Loucy (cell line): Measurements from ENCODE around the gene ARHGEF16.

ENCODE experiments used
- H2AFZ ChIP-seq: fragments of 200-600 bp; sonication (generic); 2 replicates; pipeline ENCODE4 v1.6.0; 2016; ENCODE audit warnings: antibody characterized with exemption, mild to moderate bottlenecking, low read length, moderate library complexity
- H3F3A ChIP-seq: fragments of 200-600 bp; 2 replicates; pipeline ENCODE4 v1.6.0; 2016; ENCODE audit warnings: antibody characterized with exemption, low read depth, mild to moderate bottlenecking
- H3K27me3 ChIP-seq: fragments of 200-600 bp; sonication (generic); 2 replicates; pipeline ENCODE4 v1.6.1; 2014; ENCODE audit warnings: low read length, mild to moderate bottlenecking; ENCODE audit not compliant: insufficient read depth, poor library complexity, severe bottlenecking
- H3K36me3 ChIP-seq: fragments of 200-600 bp; sonication (generic); 2 replicates; pipeline ENCODE4 v1.6.1; 2016; ENCODE audit warnings: low read length; ENCODE audit not compliant: insufficient read depth
- H3K4me1 ChIP-seq: fragments of 200-600 bp; sonication (generic); 2 replicates; pipeline ENCODE4 v1.5.1; 2014; ENCODE audit warnings: low read length, mild to moderate bottlenecking; ENCODE audit not compliant: insufficient read depth, poor library complexity, severe bottlenecking
- H3K4me2 ChIP-seq: fragments of 200-600 bp; sonication (generic); 2 replicates; pipeline ENCODE4 v1.6.0; 2014; ENCODE audit warnings: antibody characterized with exemption, low read length, low read depth, mild to moderate bottlenecking; ENCODE audit not compliant: poor library complexity, severe bottlenecking
- H3K4me3 ChIP-seq: fragments of 200-600 bp; sonication (generic); 2 replicates; pipeline ENCODE4 v1.5.1; 2014; ENCODE audit warnings: low read length, mild to moderate bottlenecking, mixed read lengths; ENCODE audit not compliant: poor library complexity, severe bottlenecking
- H3K79me2 ChIP-seq: fragments of 200-600 bp; sonication (generic); 2 replicates; pipeline ENCODE4 v1.6.1; 2014; ENCODE audit warnings: low read length; ENCODE audit not compliant: insufficient read depth
- H3K9ac ChIP-seq: fragments of 200-600 bp; sonication (generic); 2 replicates; pipeline ENCODE4 v1.6.0; 2014; ENCODE audit warnings: mild to moderate bottlenecking, low read depth, low read length, moderate library complexity; ENCODE audit not compliant: poor library complexity, severe bottlenecking
- H3K9me2 ChIP-seq: fragments of 200-600 bp; sonication (generic); replicated peaks from 2 replicates; pipeline ENCODE4 v1.6.1; 2016; ENCODE audit warnings: low read depth, low read length, mixed read lengths
- H3K9me3 ChIP-seq: fragments of 200-600 bp; sonication (generic); 2 replicates; pipeline ENCODE4 v1.6.1; 2014; ENCODE audit warnings: mild to moderate bottlenecking, antibody characterized with exemption, low read length, low read depth; ENCODE audit not compliant: insufficient read depth
- H4K20me1 ChIP-seq: fragments of 200-600 bp; sonication (generic); 2 replicates; pipeline ENCODE4 v1.6.0; 2014; ENCODE audit warnings: antibody characterized with exemption, low read length, mild to moderate bottlenecking; ENCODE audit not compliant: insufficient read depth, poor library complexity, severe bottlenecking
- EZH2phosphoT487 ChIP-seq: fragments of 200-600 bp; IDR thresholded peaks from 2 replicates; pipeline ENCODE4 v1.6.1; 2018; ENCODE audit warnings: antibody characterized with exemption, mild to moderate bottlenecking, moderate library complexity, borderline replicate concordance
- TF ChIP-seq, protein P1 (sequence below): fragments of 200-600 bp; sonication (generic); conservative IDR thresholded peaks from 2 replicates; pipeline ENCODE4 v1.5.1; 2014; ENCODE audit warnings: mild to moderate bottlenecking, antibody characterized with exemption, low read length

The ARHGEF16 gene

DNA sequence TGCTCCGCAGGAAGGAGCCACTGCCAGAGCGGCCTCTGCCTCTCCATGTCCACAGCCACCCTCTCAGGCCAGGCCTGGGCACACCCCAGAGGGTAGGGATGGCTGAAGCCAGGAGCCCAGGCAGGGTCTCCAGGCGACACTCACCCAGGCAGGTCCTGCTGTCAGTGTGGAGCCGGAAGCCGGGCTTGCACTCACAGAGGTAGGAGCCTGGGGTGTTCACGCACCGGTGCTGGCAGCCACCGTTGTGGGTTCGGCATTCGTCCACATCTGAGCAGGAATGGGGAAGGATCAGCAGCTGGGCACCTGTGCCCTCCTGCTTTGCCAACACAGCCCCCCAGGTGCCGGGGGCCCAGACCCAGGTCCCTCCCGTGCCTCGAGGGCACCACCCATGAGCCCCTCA is 69.5 kb downstream of the ARHGEF16 start:
- Histone ChIP-seq H3K79me2 (no peaks in the 10 kb centered on the region), H3K36me3 (no peaks in the 10 kb centered on the region), H3K4me1 (peaks cover 17% of the 10 kb centered on the region), H3K9me2 (no peaks in the 10 kb centered on the region), H3K27me3 (no peaks in the 10 kb centered on the region), H3K9ac (no peak overlapping the region), H4K20me1 (no peaks in the 10 kb centered on the region), H3K9me3 (no peaks in the 10 kb centered on the region), H3K4me3 (no peak overlapping the region), H3F3A (no peaks in the 10 kb centered on the region), H3K4me2 (no peak overlapping the region), H2AFZ (no peak overlapping the region)
- no peak for TF ChIP-seq EZH2phosphoT487
- TF ChIP-seq, protein P1, sequence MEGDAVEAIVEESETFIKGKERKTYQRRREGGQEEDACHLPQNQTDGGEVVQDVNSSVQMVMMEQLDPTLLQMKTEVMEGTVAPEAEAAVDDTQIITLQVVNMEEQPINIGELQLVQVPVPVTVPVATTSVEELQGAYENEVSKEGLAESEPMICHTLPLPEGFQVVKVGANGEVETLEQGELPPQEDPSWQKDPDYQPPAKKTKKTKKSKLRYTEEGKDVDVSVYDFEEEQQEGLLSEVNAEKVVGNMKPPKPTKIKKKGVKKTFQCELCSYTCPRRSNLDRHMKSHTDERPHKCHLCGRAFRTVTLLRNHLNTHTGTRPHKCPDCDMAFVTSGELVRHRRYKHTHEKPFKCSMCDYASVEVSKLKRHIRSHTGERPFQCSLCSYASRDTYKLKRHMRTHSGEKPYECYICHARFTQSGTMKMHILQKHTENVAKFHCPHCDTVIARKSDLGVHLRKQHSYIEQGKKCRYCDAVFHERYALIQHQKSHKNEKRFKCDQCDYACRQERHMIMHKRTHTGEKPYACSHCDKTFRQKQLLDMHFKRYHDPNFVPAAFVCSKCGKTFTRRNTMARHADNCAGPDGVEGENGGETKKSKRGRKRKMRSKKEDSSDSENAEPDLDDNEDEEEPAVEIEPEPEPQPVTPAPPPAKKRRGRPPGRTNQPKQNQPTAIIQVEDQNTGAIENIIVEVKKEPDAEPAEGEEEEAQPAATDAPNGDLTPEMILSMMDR = no peak

DNA sequence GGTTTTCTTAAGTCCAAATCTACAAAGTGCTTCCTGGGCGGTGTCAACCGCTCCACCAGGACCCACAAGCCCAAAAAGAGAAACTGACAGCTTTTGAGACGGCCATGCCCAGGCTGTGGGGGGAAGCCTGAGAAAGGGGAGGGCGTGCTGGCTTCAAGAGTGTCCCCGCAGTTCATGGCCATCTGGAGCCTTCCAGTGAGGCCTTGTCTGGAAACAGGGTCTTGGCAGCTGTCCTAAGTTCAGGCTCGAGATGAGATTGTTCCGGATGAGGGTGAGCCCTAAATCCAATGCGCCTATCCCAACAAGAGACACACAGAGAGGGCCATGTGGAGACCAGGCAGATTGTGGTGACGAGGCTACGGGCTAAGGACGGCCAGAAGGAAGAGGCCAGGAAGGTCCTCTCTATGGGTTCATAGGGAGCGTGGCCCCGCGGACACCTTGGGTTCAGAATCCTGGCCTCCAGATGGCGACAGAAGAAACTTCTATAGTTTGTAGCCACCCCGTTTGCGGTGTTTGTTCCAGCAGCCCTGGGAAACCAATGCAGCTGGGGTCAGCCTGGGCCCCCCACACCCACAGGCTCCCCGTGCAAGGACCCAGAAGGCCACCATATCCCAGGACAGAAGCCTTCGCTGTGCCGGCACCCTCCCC is 70.2 kb downstream of the ARHGEF16 start:
- Histone ChIP-seq H4K20me1 (no peaks in the 10 kb centered on the region), H2AFZ (no peak overlapping the region), H3K4me2 (no peak overlapping the region), H3K4me3 (no peak overlapping the region), H3K9ac (peak overlapping the region; percentile 4), H3K9me3 (no peaks in the 10 kb centered on the region), H3F3A (no peaks in the 10 kb centered on the region), H3K36me3 (no peaks in the 10 kb centered on the region), H3K27me3 (no peaks in the 10 kb centered on the region), H3K9me2 (no peaks in the 10 kb centered on the region), H3K79me2 (no peaks in the 10 kb centered on the region), H3K4me1 (peaks cover 17% of the 10 kb centered on the region)
- TF ChIP-seq, protein P1 = no peak
- no peak for TF ChIP-seq EZH2phosphoT487

DNA sequence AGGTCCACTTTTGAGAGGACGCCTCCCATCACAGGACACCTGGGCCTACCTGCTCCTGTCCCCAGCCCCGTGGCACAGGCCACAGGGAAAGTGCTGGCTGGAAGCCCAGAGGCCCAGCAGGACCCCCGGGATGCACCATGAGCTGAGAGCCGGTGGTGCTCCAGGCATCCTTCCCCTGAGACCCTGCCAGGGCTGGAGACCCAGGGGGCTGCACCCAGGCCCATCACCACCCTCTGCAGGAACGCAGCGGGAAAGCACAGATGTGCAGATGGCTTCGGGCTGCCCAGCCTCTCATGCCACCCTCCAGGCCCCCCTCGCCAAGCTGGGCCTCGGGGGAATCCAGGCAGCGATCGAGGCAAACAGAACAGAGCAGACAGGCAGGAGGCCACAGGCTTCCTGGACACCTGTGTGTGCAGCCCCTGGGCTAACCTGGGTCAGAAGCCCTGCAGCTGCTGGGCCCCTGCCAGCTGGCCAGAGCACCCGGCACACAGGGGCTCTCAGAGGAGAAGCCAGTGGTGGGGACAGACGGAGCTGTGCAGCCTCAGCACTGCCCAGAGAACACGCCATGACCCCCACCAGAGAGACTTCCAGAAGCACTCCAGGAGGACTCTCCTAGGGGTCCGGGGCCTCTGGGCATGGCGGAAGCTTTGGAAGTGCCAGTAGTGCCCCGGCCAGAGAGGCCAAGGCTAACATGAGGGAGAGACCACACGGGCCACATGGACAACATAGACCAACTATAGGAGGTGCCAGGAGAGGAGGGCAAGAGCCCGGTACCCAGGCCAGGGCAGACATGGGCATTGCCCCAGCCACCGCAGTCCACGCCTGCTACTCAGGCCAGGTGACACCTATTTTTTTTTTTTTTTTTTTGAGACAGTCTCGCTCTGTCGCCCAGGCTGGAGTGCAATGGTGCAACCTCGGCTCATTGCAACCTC is 71.4 kb downstream of the ARHGEF16 start:
- Histone ChIP-seq H3K9ac (peak overlapping the region; percentile 4), H2AFZ (no peak overlapping the region), H3K4me1 (peaks cover 21% of the 10 kb centered on the region), H3K79me2 (peaks cover 4% of the 10 kb centered on the region; the same call in 1 of the 2 replicates), H3K9me2 (no peaks in the 10 kb centered on the region), H3K4me2 (no peak overlapping the region), H3K4me3 (no peak overlapping the region), H4K20me1 (no peaks in the 10 kb centered on the region), H3K27me3 (no peaks in the 10 kb centered on the region), H3K9me3 (no peaks in the 10 kb centered on the region), H3K36me3 (no peaks in the 10 kb centered on the region), H3F3A (no peaks in the 10 kb centered on the region)
- TF ChIP-seq, protein P1 = no peak; the same call in 1 of the 2 replicates
- TF ChIP-seq EZH2phosphoT487 = no peak
